ENCODE measurements around the gene NVL.

Gene NVL

DNA sequence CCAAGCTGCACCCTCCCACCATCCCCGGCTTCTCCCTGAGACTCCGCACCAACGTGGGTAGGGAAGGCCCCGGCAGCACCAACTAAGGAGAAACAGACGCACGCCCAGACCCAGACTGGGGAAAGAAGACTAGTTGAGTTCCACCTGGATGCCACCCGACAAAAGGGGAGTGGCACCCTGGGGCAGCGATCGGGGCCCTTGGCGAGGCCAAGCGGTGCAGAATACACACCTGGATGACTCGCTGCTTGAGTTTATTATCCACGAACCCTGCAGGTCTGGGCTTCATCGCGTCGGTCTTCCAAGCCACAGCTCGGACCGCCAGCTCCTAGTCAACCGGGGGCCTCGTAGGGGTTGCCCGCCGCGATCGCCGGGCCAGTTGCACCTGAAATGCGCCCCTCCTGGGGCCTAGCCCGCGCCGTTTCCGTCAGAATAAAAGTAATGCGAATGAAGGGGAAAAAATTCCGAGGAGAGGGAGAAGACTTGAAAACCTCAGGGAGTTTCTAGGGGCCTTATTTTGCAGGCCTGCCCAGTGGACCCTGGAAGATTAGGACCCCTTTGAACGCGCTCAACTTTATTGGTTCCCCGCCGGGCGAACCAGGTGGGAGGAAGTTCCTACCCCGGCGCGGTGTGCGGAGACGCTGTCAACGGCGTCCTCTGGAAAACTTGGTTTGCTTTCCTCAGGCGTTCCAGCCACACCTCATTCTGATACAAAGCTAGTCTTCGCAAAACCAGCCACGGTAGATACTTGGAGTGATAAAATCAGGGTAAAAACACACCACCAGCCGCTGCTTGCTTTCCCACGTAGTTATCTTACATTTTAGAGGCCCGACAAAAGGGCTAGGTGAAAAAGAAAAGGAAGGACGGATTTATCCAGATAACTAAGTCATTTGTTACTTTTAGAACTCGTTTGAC is at the start of gene NVL (continued):
- TF ChIP-seq SETDB1 (IDR thresholded peaks at IDR 0.05; ENCODE audit: insufficient read length, low read length) (no peak), RBAK (tag by site-specific recombination; IDR thresholded peaks at IDR 0.05) (no peak), FEZF1 (tag by site-specific recombination; IDR thresholded peaks at IDR 0.05) (0 out of 2 replicates have a peak, but pooled peaks have one; percentile 23), ZBTB8A (tag by site-specific recombination; IDR thresholded peaks at IDR 0.05) (peak; percentile 65), KLF16 (tag by site-specific recombination; IDR thresholded peaks at IDR 0.05) (peak; percentile 71), ZNF555 (tag by site-specific recombination; conservative IDR thresholded peaks at IDR 0.05) (no peak), ZNF157 (tag by site-specific recombination; IDR thresholded peaks at IDR 0.05) (no peak), MZF1 (tag by site-specific recombination; IDR thresholded peaks at IDR 0.05; ENCODE audit: borderline replicate concordance) (no peak), ZNF585B (tag by site-specific recombination; IDR thresholded peaks at IDR 0.05) (no peak), ZNF37A (tag by site-specific recombination; IDR thresholded peaks at IDR 0.05) (0 out of 2 replicates have a peak, but pooled peaks have one; percentile 25), KLF1 (tag by site-specific recombination; IDR thresholded peaks at IDR 0.05) (peak; percentile 55; the same call in 1 of the 2 replicates), OSR2 (tag by site-specific recombination; IDR thresholded peaks at IDR 0.05) (peak; percentile 13; the same call in 1 of the 2 replicates), YY2 (tag by site-specific recombination; IDR thresholded peaks at IDR 0.05) (peak; percentile 57; the same call in 1 of the 2 replicates), ZBTB20 (tag by site-specific recombination; IDR thresholded peaks at IDR 0.05) (peak; percentile 88), GLIS1 (tag by site-specific recombination; IDR thresholded peaks at IDR 0.05) (peak; percentile 28; the same call in 1 of the 2 replicates), ZNF76 (tag by site-specific recombination; IDR thresholded peaks at IDR 0.05; ENCODE audit: borderline replicate concordance, low read depth) (peak; percentile 66; the same call in 1 of the 2 replicates), GFI1B (tag by site-specific recombination; IDR thresholded peaks at IDR 0.05) (no peak), ZNF433 (tag by site-specific recombination; IDR thresholded peaks at IDR 0.05; ENCODE audit: low read depth) (no peak), ZNF266 (tag by site-specific recombination; IDR thresholded peaks at IDR 0.05; ENCODE audit: low read depth) (no peak), ZNF24 (tag by site-specific recombination; IDR thresholded peaks at IDR 0.05) (peak; percentile 89), ZNF221 (tag by site-specific recombination; IDR thresholded peaks at IDR 0.05; ENCODE audit: borderline replicate concordance) (peak; percentile 70; the same call in 1 of the 2 replicates), ZNF600 (tag by site-specific recombination; IDR thresholded peaks at IDR 0.05) (peak; percentile 99)
- TF ChIP-seq, protein P1, sequence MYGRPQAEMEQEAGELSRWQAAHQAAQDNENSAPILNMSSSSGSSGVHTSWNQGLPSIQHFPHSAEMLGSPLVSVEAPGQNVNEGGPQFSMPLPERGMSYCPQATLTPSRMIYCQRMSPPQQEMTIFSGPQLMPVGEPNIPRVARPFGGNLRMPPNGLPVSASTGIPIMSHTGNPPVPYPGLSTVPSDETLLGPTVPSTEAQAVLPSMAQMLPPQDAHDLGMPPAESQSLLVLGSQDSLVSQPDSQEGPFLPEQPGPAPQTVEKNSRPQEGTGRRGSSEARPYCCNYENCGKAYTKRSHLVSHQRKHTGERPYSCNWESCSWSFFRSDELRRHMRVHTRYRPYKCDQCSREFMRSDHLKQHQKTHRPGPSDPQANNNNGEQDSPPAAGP (tag by site-specific recombination; IDR thresholded peaks at IDR 0.05) = peak; percentile 94
- TF ChIP-seq, protein P2, sequence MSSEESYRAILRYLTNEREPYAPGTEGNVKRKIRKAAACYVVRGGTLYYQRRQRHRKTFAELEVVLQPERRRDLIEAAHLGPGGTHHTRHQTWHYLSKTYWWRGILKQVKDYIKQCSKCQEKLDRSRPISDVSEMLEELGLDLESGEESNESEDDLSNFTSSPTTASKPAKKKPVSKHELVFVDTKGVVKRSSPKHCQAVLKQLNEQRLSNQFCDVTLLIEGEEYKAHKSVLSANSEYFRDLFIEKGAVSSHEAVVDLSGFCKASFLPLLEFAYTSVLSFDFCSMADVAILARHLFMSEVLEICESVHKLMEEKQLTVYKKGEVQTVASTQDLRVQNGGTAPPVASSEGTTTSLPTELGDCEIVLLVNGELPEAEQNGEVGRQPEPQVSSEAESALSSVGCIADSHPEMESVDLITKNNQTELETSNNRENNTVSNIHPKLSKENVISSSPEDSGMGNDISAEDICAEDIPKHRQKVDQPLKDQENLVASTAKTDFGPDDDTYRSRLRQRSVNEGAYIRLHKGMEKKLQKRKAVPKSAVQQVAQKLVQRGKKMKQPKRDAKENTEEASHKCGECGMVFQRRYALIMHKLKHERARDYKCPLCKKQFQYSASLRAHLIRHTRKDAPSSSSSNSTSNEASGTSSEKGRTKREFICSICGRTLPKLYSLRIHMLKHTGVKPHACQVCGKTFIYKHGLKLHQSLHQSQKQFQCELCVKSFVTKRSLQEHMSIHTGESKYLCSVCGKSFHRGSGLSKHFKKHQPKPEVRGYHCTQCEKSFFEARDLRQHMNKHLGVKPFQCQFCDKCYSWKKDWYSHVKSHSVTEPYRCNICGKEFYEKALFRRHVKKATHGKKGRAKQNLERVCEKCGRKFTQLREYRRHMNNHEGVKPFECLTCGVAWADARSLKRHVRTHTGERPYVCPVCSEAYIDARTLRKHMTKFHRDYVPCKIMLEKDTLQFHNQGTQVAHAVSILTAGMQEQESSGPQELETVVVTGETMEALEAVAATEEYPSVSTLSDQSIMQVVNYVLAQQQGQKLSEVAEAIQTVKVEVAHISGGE (tag by site-specific recombination; conservative IDR thresholded peaks at IDR 0.05; ENCODE audit: low read depth) = peak; percentile 98
- TF ChIP-seq, protein P3, sequence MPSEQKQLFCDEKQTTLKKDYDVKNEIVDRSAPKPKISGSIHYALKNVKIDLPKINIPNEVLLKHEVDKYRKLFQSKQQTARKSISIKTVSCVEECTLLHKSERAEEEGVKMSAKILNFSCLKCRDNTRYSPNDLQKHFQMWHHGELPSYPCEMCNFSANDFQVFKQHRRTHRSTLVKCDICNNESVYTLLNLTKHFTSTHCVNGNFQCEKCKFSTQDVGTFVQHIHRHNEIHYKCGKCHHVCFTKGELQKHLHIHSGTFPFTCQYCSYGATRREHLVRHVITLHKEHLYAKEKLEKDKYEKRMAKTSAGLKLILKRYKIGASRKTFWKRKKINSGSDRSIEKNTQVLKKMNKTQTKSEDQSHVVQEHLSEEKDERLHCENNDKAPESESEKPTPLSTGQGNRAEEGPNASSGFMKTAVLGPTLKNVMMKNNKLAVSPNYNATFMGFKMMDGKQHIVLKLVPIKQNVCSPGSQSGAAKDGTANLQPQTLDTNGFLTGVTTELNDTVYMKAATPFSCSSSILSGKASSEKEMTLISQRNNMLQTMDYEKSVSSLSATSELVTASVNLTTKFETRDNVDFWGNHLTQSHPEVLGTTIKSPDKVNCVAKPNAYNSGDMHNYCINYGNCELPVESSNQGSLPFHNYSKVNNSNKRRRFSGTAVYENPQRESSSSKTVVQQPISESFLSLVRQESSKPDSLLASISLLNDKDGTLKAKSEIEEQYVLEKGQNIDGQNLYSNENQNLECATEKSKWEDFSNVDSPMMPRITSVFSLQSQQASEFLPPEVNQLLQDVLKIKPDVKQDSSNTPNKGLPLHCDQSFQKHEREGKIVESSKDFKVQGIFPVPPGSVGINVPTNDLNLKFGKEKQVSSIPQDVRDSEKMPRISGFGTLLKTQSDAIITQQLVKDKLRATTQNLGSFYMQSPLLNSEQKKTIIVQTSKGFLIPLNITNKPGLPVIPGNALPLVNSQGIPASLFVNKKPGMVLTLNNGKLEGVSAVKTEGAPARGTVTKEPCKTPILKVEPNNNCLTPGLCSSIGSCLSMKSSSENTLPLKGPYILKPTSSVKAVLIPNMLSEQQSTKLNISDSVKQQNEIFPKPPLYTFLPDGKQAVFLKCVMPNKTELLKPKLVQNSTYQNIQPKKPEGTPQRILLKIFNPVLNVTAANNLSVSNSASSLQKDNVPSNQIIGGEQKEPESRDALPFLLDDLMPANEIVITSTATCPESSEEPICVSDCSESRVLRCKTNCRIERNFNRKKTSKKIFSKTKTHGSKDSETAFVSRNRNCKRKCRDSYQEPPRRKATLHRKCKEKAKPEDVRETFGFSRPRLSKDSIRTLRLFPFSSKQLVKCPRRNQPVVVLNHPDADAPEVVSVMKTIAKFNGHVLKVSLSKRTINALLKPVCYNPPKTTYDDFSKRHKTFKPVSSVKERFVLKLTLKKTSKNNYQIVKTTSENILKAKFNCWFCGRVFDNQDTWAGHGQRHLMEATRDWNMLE (tag by site-specific recombination; conservative IDR thresholded peaks at IDR 0.05; ENCODE audit: low read depth) = peak; percentile 88
- TF ChIP-seq, protein P4, sequence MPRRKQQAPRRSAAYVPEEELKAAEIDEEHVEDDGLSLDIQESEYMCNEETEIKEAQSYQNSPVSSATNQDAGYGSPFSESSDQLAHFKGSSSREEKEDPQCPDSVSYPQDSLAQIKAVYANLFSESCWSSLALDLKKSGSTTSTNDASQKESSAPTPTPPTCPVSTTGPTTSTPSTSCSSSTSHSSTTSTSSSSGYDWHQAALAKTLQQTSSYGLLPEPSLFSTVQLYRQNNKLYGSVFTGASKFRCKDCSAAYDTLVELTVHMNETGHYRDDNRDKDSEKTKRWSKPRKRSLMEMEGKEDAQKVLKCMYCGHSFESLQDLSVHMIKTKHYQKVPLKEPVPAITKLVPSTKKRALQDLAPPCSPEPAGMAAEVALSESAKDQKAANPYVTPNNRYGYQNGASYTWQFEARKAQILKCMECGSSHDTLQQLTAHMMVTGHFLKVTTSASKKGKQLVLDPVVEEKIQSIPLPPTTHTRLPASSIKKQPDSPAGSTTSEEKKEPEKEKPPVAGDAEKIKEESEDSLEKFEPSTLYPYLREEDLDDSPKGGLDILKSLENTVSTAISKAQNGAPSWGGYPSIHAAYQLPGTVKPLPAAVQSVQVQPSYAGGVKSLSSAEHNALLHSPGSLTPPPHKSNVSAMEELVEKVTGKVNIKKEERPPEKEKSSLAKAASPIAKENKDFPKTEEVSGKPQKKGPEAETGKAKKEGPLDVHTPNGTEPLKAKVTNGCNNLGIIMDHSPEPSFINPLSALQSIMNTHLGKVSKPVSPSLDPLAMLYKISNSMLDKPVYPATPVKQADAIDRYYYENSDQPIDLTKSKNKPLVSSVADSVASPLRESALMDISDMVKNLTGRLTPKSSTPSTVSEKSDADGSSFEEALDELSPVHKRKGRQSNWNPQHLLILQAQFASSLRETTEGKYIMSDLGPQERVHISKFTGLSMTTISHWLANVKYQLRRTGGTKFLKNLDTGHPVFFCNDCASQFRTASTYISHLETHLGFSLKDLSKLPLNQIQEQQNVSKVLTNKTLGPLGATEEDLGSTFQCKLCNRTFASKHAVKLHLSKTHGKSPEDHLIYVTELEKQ (tag by site-specific recombination; IDR thresholded peaks at IDR 0.05; ENCODE audit: borderline replicate concordance) = peak; percentile 42; the same call in 1 of the 2 replicates

Data from HEK293 (cell line).